Left lobe of liver (tissue), 2 donors: Measurements from ENCODE around the gene OCA2. TPM values are rescaled to one million over a fixed set of nuclear protein-coding genes. Genes with fewer than 3 reads are reported as not detected.
"Not testable (repeated sequence)": the region's sequence is repeated elsewhere in the genome, so short reads cannot be mapped to it uniquely, and the experiment has no call there.

Source experiments
- ATAC-seq: fragments of 200-7000 bp; cut with Tn5 transposase; one replicate; pipeline ENCODE4 v1.9.1; 2020; ENCODE audit warnings: mild to moderate bottlenecking, moderate library complexity
- DNase-seq: peaks from one replicate; pipeline ENCODE4 v3.0.0-alpha.2; 2020; ENCODE audit warnings: low spot score
- total RNA-seq: library from RNA; stranded (reverse); gene quantifications from one replicate; pipeline ENCODE4 v1.2.1, GENCODE V29; 2021
- donor health status: DM: no; HTN: no; CAD: no; lungs with moderate emphysema.
- donor health status: DM: no; HTN: yes; CAD: no.

The OCA2 gene
- total RNA-seq, 1 donor from 2014 or later = 0.10 TPM

DNA sequence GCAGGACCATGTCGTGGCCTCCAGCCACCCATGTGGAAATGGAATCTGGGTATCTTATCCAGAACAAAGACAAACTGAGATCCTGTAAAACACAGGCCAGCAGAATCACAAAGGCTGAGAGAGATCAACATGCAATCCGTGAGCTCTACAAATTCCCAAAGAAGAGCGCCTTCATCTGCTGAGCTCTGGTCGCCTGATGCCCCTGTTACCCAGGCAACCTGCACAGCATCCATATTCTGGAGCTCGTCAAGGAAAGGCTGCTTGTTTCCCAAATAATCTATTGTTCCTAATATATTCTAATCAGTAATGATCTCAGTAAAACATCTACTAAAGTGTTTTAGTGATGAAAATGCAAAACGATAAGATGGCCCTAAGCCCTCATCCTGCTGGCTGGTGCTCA is 133.6 kb downstream of the OCA2 start:
- ATAC-seq = no peak
- DNase-seq = no peak

DNA sequence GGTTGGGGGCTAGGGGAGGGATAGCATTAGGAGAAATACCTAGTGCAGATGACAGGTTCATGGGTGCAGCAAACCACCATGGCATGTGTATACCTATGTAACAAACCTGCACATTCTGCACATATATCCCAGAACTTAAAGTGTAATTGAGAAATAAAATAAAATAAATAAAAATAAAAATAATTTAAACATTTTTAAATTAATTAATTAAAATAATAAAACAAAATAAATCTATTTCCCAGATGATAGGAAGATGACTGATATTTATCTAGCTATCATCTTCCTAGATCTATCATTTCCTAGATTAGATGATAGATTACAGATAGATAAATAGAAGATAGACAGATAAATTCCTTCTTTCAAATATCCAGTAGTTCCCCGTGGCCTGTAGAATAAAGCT is 137.3 kb downstream of the OCA2 start:
- no peak for ATAC-seq

DNA sequence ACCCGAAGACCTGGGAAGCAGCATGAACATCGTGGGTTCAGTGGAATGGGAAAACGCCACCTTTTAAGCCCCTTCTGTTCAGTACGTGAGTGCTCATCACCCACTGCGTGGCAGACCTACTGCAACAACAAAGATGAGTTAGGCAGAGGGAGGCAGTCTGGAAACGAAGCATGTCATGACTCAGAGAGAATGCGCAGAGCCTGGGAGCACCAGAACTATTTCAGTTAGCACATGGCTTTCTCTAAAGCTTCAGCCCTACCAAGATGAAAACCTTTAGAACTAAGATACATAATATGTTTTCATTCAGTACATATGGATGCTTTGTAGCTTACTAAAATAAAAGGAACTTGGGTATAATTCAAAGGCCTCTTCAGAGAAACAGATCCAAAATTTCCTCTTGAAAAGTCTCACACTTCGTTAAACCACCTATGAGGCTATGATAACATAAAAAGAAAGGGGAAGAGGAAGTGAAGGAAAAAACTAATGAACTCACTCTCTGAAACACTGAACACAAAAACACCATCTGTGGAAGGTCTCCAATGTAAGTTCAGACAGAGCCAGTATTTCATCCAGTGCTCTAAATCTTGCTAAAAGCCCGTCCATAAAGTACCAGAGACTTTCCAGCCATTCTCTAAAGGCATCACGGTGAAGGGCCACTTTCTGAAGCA is 140.1 kb downstream of the OCA2 start:
- DNase-seq = no peak
- no peak for ATAC-seq

More for the DNA sequence above, 137.3 kb downstream of the OCA2 start:
- DNase-seq = no peak

DNA sequence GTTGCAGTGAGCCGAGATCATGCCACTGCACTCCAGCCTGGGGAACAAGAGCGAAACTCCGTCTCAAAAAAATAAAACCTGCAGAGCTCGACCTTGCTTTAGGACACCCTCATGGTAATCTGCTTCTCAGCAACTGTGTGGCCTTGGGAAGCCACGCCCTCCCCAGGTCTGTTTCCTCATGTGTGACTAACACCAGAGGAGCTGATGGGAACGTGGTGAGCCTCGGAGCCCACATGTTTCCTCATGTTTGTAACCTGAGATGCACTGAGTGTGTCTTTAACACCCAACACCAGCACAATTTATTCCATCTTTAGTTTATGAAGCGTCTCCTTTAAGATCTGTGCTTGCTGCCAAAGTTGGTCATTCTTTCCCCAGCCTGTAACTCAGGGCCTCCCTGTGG is 142.8 kb downstream of the OCA2 start:
- DNase-seq (no peak), ATAC-seq (no peak)

DNA sequence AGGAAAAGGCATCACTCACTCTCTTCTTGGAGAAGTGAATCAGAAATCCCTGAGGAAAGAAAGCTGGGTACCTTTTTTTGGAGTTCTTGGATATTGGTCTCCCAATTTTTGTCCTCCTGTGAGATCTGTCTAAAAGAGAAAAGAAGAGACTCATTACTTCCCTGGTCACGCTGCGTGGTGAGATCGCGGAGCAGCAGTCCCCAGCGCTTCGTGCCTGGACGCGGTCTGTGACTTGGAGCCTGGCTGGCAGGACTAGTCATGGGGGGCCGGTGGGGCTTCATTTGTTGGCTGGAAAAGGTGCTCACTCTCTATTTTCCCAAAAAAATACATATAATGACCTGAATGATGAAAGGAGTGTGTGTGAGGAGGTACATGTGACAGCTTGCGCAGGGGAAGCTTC is 144.0 kb downstream of the OCA2 start:
- ATAC-seq = no peak
- DNase-seq = no peak

DNA sequence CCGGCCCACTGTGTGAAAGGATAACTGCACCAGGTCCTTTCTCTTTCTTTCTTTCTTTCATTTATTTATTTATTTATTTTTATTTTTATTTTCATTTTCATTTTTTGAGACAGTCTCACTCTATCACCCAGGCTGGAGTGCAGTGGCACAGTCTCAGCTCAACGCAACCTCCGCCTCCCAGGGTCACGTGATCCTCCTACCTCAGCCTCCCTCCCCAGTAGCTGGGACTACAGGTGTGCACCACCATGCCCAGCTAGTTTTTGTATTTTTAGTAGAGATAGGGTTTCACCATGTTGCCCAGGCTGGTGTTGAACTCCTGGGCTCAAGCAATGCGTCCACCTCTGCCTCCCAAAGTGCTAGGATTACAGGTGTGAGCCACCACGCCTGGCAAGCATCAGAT is 146.5 kb downstream of the OCA2 start:
- ATAC-seq, DNase-seq: not testable (repeated sequence)

DNA sequence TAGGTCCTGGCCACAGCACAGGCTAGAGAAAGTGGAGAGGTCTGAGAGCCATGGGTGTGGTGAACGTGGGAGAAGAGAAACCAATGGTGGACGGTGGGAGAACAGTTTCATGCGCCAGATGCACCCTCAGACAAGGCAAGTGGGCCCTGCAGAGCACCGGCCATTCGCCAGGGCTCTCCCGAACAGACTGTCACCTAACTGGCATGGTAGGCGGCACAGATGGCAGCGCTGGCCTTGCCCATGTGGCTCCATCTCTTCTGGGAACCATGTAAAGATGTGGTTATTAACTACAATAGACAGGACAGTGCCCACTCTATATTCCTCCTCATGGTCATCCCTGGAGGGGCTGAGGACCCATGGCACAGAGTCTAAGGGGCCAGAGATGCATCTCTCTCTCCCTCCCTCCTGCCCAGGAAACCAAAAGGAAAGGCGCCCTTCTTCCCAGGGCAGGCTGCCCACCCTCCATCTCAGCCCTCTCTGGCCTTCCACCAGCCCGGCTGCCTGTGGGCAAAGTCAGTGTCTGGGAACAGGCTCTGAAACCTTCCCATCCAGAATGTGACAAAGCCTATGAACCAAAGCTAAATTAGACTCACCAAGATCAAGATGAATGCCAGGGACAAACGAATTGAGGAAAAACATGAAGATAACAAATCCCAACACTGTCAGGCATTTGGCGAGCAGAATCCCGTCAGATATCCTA is 147.8 kb downstream of the OCA2 start:
- ATAC-seq (no peak), DNase-seq (no peak)

DNA sequence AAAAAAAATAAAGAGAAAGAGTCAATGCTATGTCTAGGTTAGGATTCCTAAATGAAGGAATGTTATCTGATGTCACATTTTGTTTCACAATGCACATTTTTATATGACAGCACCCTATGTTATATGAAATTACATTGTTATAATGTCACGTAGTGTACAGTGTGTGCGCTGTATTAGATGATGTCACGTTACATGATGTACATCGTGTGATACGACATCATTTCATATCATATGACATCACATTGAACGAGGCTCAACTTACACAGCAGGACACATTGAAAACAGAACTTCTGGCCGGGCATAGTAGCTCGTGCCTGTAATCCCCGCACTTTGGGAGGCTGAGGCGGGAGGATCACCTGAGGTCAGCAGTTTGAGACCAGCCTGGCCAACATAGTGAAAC is 150.0 kb downstream of the OCA2 start:
- ATAC-seq (no peak), DNase-seq (no peak)

DNA sequence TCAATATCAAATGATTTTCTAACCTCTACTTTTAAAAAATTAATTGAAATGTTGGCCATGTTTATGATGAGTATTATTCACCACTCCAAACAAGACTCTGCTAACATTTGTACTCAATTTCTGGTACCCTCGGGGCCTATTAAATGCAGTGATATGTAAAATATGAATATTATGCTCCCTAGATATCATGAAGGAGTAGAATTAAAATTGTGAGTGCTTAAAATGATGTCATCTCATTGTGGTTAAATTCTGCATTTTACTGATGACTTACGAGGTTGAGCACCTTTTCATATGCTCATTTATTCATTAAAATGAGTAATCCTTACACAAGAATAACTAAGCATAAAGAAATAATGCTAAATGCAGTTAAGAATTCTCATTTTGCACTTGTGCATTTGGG is 159.9 kb downstream of the OCA2 start:
- DNase-seq = no peak
- ATAC-seq = no peak

DNA sequence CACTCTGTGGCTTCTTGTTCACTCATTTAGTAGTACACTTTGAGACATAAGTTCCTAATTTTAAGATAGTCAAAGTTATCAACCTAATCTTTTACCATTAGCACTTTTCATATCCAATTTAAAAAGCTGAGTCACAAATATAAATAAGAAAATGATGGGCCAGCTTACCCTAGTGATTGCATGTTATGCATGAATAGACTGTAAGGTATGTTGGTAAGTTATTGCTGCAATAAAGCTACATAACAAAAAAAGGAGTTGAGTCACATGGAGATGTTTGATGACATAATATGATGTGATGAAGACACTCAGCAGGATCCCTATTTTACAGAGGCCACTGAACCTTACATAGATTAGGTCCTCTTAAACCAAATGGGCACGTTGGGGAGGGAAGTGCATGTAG is 161.3 kb downstream of the OCA2 start:
- no peak for DNase-seq
- ATAC-seq = no peak

DNA sequence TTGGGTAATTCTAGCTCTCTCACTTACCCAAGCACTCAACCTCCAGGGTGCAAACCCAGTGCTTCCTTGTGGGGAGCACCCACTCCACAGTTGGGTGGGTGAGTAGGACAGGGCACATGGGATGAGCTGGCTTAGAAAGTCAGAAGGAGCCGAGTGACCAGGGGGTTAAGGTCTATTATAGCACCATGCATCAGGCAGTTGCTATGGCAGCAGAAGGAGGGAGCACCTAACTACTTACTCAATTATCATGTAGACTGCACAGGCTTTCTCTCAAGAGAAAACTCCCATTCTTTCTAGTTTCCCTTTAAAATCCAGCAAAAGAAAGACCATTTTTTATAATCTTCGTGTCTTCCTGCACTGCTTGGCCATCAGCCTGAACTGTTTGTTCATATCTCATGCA is 163.0 kb downstream of the OCA2 start:
- ATAC-seq (no peak), DNase-seq (no peak)

DNA sequence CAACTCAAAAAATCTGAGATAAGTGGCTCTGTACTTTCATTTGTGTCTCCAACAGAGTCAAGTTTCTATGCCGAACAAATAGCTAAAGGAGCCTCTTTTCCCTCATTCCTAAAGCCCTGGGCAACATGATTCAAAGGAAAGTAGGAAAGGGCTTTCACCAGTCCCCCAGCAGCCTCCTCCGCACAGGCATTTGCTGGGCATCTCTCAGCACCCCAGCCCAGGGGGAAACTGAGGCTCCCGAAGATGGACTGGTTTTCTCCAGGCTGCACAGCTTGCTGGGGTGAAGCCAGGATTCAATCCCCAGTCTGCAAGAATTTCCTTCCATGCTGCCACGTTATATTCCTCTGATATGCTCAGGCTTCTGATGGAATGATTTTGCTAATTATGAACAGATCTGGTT is 163.8 kb downstream of the OCA2 start:
- ATAC-seq = no peak

DNA sequence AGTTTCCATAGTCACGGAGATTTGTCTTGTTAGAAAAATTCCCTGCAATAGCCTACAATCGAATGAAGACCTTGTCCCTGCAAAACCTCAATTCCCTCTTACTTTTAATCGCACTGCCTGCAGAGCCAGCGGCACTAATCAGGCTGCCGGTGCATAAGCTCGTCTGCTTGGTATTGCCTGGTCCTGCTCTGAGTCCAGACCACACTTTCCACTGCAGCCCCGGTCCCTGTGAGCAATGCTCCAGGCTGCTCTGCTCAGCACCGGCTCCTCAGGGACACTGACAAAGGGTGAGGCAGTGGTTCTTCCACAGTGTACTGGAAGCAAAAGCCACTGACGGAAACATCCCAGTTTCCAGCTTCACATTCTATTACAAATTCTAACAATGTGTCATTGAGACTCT is 164.3 kb downstream of the OCA2 start:
- DNase-seq (no peak), ATAC-seq (no peak)

More for the DNA sequence above, 163.8 kb downstream of the OCA2 start:
- no peak for DNase-seq

DNA sequence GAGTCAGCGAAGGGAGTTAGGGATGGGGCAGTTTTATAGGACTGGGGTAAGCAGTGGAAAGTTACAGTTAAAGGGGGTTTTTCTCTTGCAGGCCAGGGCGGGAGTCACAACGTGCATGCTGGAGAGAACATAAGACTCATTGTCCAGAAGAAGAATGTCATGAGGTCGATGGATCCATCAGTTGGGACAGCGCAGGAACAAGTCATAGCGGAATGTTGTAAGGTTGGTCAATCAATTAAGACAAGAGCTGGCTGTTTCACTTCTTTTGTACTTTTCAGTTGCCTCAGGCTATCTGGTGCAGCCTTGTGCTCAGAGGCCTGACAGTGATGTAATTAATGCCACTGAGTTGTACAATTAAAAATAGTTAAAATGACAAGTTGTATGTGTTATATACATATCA is 165.6 kb downstream of the OCA2 start:
- DNase-seq = no peak
- no peak for ATAC-seq

DNA sequence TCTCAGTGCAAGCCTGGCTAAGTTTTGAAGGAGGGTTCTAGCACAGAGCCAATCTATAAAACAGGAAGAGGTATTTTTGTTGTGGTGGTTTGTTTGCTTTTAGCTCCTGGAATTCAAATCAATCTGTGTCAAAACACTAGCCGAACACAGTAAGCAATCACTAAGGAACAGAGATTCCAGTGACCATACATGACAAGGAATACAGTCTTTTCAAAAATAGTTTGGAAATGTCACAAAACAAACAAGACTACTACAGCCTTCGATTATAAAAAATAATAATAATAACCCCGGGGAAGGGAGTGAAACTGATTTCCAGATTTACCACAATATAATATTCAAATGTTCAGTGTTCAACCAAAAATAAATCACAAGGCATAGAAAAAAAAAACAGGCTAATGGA is 166.5 kb downstream of the OCA2 start:
- DNase-seq = no peak
- ATAC-seq = no peak

DNA sequence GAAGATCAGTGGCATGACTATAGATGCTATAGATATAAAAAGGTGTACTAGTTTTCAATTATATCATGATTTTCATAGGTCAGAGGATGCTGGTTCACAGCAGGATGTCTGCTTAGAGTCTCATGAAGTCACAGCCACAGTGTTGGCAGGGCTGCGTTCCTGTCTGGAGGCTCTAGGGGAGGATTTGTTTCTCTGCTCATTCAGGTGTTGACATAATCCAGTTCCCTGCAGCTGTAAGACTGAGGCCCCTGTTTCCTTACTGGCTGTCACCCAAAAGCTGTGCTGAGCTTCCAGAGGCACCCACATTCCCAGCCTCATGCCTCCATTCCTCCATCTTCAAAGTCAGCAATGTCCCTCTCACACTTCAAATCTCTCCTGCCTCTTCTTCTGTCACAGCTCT is 170.7 kb downstream of the OCA2 start:
- ATAC-seq = no peak
- no peak for DNase-seq

DNA sequence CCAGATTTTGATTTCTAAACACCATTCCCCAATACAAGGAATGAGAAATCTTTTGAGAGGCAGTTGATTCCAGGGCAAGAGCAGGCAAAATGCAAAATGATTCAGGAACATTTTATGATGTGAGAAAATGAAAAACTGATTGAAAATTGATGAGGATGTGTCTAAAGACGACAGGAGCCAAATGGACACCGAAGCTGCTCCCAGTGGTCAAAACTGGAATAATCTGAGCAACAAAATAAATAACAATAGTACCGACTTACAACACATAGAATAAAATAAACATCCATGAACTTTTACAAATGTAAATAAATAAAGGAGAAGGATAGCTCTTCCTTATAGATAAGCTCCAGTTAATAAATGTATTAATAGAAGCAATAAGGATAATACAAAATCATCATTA is 186.8 kb downstream of the OCA2 start:
- ATAC-seq (no peak), DNase-seq (no peak)

DNA sequence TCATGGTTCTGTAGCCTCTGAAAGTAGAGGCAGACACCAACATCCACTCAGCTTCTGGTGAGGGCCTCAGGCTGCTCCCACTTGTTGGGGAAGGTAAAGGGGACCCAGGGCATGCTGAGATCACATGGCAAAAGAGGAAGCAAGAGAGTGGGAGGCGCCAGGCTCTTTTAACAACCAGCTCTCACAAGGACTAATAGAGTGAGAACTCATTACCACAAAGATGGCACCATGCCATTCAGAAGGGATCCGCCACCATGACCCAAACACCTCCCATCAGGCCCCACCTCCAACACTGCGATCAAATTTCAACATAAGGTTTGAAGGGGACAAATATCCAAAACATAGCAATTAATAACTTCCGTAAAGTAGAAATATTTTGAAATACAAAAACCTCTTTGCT is 192.3 kb downstream of the OCA2 start:
- ATAC-seq = no peak
- DNase-seq = no peak

DNA sequence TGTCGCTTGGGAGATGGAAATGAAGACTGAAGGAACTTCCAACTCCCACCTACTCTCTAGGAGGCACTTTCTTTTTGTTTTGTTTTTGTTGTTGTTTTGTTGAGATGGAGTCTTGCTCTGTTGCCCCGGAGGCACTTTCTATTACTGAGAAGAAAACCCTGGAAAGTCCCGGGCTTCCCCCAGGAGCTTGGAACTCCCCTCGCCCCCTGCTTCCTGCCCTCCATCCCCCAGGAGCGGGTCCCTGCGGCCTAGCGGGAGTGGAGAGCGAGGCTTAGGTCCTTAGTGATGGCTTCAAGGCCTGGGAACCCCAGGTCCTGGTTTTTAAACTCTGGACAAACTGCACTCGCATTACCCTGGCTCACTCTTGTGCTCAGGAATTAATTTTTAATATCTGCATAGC is 195.7 kb downstream of the OCA2 start:
- ATAC-seq (no peak), DNase-seq (no peak)

DNA sequence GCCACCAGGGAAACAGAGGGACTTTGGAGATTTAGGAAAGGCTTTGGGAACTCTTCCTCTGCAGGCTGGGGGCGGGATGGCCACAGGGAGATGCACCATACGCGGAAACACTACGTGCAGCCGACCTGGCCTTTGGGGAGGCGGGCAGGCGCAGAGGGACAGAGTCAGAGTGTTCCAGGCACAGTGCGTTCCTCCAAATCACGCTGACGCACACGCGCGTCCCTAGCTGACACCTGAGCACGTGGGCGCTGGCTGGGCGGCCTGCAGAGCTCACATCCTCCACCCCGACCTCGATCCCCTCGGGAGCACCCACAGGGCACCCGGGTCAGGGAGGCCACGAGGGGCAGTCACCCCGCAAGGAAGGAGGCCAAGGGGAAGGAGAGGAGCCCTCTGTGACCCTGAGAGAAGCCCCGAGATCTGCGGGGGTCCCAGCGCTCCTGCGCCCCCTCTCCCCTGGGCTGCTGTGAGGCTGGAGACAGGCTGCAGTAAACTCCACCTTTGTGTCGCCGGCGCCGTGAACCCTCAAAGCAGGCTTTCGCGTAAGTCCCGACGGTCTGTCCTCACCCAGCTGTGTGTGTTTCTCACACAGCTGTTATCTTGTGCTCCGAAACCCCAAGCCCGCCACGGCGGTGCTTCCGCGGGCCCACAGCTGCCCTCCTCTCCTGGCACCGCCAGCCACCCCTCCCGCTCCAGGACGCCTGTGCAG is 196.3 kb downstream of the OCA2 start:
- DNase-seq (no peak), ATAC-seq (no peak)

DNA sequence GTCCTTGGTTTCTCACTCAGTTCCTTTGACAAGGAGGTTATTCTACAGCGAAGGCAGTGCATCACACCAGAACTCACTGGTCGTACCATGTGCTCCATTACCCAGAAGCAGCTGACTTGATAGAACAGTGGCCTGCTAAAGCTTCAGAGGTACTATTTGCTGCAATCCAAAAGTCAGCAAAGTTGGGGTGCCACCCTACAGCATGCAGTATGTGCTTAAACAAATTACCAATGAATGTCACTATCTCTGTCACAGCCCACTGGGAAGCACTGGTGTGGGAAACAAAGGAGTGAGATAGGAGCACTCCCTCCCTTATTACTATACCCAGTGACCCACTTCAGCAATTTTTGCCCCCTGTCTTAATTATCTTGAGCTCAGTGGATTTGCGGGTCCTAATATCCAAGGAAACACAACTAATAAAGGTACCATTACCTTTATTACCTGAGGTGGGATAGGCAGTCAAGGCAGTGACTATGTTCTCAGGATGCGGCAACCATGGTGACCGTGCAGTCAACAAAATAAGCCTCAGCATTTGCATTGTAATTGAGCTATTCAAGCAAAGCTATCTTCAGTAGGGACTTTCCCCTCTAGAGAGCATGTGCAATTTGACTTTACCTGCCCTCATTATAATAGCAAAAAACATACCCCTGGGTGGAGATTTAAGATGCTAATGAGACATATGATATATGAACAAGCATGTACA is 199.4 kb downstream of the OCA2 start:
- DNase-seq (no peak), ATAC-seq (no peak)

DNA sequence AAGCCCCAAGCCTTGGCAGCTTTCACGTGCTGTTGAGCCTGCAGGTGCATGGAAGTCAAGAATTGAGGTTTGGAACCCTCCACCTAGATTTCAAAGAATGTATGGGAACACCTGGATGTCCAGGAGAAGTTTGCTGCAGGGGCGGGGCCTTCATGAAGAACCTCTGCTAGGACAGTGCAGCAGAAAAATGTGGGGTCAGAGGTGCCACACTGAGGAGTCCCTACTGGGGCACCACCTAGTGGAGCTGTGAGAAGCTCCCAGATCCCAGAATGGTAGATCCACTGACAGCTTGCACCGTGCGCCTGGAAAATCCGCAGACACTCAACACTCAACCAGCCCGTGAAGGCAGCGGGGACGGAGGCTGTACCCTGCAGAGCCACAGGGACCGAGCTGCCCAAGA is 201.6 kb downstream of the OCA2 start:
- DNase-seq (no peak), ATAC-seq (no peak)
